Measurements from ENCODE around the gene TRAM2. TPM values are rescaled to one million over a fixed set of nuclear protein-coding genes. Genes with fewer than 3 reads are reported as not detected.

Gene TRAM2
- total RNA-seq, 4 donors from 2014 or later, result 13.3 to 23.8 (median 18.5) TPM

DNA sequence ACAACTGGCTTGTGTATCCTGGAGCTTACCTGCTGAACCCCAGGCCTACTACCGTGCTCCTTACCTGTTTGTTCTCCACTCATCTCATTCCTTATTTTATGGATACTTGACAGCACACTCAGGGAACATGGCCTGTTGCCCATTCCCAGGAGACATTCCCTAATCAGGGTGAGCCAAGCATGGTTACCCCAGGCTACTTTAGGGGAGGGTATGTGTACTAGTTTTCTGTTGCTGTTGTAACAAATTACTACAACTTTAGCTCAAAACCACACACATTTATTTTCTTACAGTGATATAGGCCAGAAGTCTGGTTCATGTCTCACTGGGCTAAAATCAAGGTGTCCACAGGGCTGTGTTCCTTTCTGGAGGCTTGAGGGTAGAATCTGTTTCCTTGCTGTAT is 15.0 kb upstream of the TRAM2 start:
- WGBS, result 85% methylated on average over 1 of the region's 1 CpG

DNA sequence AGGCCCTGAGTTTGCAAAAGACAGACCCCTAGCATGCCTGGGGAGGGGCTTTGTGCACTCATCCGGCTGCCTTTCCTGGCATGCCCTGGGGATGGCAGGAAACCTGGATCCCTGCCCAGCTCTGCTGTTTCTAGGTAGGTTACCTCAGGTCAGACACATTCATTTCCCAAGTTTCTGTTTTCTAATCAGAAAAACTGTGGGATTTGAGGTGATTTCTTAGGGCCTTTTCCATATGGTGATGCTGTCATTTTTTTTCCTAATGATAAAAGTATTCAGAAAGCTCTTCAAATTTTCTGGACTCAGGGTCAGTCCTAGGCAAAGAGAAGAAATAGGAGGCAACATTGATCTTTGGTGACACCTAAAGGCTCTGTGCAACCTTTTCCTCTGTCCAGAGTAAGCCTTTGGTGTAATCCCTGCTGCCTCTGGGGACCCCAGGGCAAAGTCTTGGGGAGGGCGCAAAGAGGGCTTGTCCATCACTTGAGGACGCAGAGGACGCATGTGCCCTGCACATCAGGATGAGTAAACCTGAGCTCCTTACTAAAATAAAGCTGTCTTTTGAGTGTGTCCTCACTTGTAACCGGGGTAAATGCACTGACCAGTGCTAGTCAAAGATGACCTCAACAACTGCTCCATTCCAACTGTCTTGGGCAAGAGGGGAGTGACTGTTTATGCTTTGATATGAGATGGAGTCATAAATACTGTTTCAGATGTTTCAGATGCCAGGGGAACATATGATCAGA is 13.5 kb upstream of the TRAM2 start:
- intact Hi-C loops (cut with DNase I), result no loop called here
- Histone ChIP-seq H3K4me1 (peaks cover 17 to 35% (median 28%) of the 10 kb centered on the region in 4 donors), H3K9me3 (no peaks in the 10 kb centered on the region), H3K27me3 (no peaks in the 10 kb centered on the region), H3K4me3 (no peak overlapping the region), H3K36me3 (no peaks in the 10 kb centered on the region), H3K27ac (replicated peaks in 1 of 4) (no peak overlapping the region)
- no peak for DNase-seq (ENCODE audit: extremely low spot score)
- no peak for TF ChIP-seq EP300 (IDR thresholded peaks at IDR 0.05)
- TF ChIP-seq POLR2AphosphoS5 (IDR thresholded peaks at IDR 0.05), result peak in 1 of 2 donors; percentile 22
- WGBS, result 81% methylated on average over 5 of the region's 5 CpGs

More for the DNA sequence above, 15.0 kb upstream of the TRAM2 start:
- intact Hi-C loops (cut with DNase I), result no loop called here
- Histone ChIP-seq H3K4me3 (no peak overlapping the region), H3K27me3 (no peaks in the 10 kb centered on the region), H3K36me3 (no peaks in the 10 kb centered on the region), H3K4me1 (peaks cover 26 to 50% (median 42%) of the 10 kb centered on the region in 4 donors), H3K27ac (replicated peaks in 1 of 4) (no peak overlapping the region), H3K9me3 (no peaks in the 10 kb centered on the region)
- no peak for DNase-seq (ENCODE audit: extremely low spot score)
- TF ChIP-seq EP300 (IDR thresholded peaks at IDR 0.05) (no peak), POLR2A (IDR thresholded peaks at IDR 0.05; ENCODE audit: low read depth) (no peak), POLR2AphosphoS5 (IDR thresholded peaks at IDR 0.05) (no peak)
- TF ChIP-seq, protein P1, sequence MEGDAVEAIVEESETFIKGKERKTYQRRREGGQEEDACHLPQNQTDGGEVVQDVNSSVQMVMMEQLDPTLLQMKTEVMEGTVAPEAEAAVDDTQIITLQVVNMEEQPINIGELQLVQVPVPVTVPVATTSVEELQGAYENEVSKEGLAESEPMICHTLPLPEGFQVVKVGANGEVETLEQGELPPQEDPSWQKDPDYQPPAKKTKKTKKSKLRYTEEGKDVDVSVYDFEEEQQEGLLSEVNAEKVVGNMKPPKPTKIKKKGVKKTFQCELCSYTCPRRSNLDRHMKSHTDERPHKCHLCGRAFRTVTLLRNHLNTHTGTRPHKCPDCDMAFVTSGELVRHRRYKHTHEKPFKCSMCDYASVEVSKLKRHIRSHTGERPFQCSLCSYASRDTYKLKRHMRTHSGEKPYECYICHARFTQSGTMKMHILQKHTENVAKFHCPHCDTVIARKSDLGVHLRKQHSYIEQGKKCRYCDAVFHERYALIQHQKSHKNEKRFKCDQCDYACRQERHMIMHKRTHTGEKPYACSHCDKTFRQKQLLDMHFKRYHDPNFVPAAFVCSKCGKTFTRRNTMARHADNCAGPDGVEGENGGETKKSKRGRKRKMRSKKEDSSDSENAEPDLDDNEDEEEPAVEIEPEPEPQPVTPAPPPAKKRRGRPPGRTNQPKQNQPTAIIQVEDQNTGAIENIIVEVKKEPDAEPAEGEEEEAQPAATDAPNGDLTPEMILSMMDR (IDR thresholded peaks at IDR 0.05), result no peak

DNA sequence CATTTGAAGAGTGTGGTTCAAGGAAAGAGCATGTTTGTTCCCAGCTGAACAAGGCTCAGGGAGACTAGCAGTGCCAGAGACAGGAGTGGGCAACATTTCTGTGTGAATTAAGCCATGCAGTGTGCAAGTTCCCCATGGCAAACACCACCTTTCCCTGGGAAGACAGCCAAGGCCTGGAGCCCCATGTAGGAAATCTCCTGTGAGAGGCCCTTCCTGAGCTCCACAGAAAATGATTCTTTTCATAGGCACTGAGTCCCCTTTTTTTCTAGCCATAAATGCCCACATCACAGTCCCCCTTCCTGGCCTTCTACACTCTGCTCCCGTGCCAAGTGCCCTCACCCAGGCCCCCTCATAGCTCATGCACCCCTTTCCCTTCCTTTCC is 11.8 kb upstream of the TRAM2 start:
- intact Hi-C loops (cut with DNase I), result no loop called here
- no peak for TF ChIP-seq EP300 (IDR thresholded peaks at IDR 0.05)
- TF ChIP-seq, protein P1 (IDR thresholded peaks at IDR 0.05), result no peak
- TF ChIP-seq POLR2AphosphoS5 (IDR thresholded peaks at IDR 0.05), result no peak
- no peak for TF ChIP-seq POLR2A (IDR thresholded peaks at IDR 0.05; ENCODE audit: low read depth)
- no peaks in the 10 kb centered on the region for H3K9me3 ChIP-seq
- H3K4me1 ChIP-seq, result peaks cover 5 to 21% (median 14%) of the 10 kb centered on the region in 4 donors
- H3K36me3 ChIP-seq, result no peaks in the 10 kb centered on the region
- no peaks in the 10 kb centered on the region for H3K27me3 ChIP-seq
- H3K4me3 ChIP-seq, result no peak overlapping the region
- WGBS, result 79% methylated on average over 1 of the region's 1 CpG
- H3K27ac ChIP-seq (replicated peaks in 1 of 4), result no peak overlapping the region
- DNase-seq (ENCODE audit: extremely low spot score), result no peak

DNA sequence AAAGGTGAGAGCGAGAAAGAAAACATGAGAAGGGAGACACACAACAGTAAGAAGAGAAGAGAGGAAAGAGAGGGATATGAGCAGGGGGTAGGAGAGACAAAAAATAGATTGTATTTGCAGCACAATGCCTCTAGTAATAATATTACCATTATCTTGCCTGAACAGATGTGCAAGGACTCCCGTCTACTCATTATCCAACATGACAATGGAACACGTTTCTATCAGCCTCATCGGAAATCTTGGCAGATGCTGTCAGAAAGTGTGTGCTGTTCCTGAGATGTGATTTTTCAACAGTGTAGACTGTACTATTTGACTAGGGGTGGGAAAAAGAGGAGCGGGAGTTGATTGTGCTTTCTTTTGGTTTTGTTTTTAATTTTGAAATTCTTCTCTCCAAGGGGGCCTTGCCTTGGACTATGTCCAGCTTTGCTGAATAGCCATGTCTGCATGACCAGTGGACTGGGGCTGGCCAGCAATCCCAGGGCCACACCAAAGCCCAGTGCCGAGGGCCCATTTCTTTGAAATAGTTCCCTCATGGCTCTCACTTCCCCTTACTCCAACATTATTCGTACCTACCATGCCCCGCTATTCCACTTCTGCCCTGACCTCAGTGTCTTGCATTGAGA is 11.3 kb upstream of the TRAM2 start:
- Histone ChIP-seq H3K4me1 (peaks cover 5 to 21% (median 14%) of the 10 kb centered on the region in 4 donors), H3K27me3 (no peaks in the 10 kb centered on the region), H3K27ac (replicated peaks in 1 of 4) (no peak overlapping the region), H3K4me3 (no peak overlapping the region), H3K9me3 (no peaks in the 10 kb centered on the region), H3K36me3 (peaks cover 0 to 3% (median 0%) of the 10 kb centered on the region in 4 donors)
- intact Hi-C loops (cut with DNase I), result no loop called here
- 70% methylated on average over 8 of the region's 8 CpGs for WGBS
- no peak for TF ChIP-seq EP300 (IDR thresholded peaks at IDR 0.05)
- TF ChIP-seq, protein P1 (IDR thresholded peaks at IDR 0.05), result no peak
- no peak for TF ChIP-seq POLR2AphosphoS5 (IDR thresholded peaks at IDR 0.05)
- TF ChIP-seq POLR2A (IDR thresholded peaks at IDR 0.05; ENCODE audit: low read depth), result no peak
- DNase-seq (ENCODE audit: extremely low spot score), result no peak

DNA sequence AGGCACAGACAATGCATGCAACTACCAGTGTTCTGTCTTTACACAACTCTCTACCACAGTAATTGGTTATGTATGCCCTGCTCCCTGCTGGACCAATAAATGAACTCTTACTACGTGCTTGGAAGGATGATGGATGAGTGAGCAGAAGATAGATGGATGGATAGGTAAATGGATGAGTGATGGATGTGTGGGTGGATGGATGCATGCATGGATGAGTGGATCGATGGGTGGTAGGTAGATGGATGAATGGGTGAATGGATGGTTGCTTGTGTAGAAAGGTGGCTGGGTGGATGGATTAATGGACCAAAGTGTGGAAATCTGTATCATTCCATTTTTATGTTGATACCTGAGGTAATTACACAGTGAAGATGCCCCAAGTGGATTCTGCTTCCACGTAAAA is 10.1 kb upstream of the TRAM2 start:
- Histone ChIP-seq H3K36me3 (peaks cover 0 to 14% (median 4%) of the 10 kb centered on the region in 4 donors), H3K4me1 (peaks cover 5 to 21% (median 14%) of the 10 kb centered on the region in 4 donors), H3K27me3 (no peaks in the 10 kb centered on the region), H3K4me3 (no peak overlapping the region), H3K9me3 (no peaks in the 10 kb centered on the region), H3K27ac (replicated peaks in 1 of 4) (no peak overlapping the region)
- intact Hi-C loops (cut with DNase I), result no loop called here
- TF ChIP-seq POLR2AphosphoS5 (IDR thresholded peaks at IDR 0.05), result no peak
- TF ChIP-seq EP300 (IDR thresholded peaks at IDR 0.05), result no peak
- TF ChIP-seq POLR2A (IDR thresholded peaks at IDR 0.05; ENCODE audit: low read depth), result no peak
- TF ChIP-seq, protein P1 (IDR thresholded peaks at IDR 0.05), result no peak
- no peak for DNase-seq (ENCODE audit: extremely low spot score)
- 91% methylated on average over 3 of the region's 3 CpGs for WGBS
